Testis (tissue), 2 donors: ENCODE results near the gene ROPN1.

Source experiments
- POLR2A ChIP-seq: fragments of 450-650 bp; IDR thresholded peaks from one replicate; pipeline ENCODE4 v1.6.1; 2017; ENCODE audit warnings: antibody characterized with exemption, mild to moderate bottlenecking, moderate library complexity
- TF ChIP-seq, protein P1 (sequence below), 3 experiments: fragments of 450-650 bp in 2 of 3; fragments of 200-600 bp in 1 of 3; sonication (generic) in 1 of 3; IDR thresholded peaks; one replicate each; pipeline ENCODE4 v1.5.1; 2016 to 2019; ENCODE audit warnings: antibody characterized with exemption in 3 of 3, mild to moderate bottlenecking in 2 of 3, moderate library complexity in 1 of 3

GRCh38 chr3:124035463-124036121, 43.7 kb upstream of the ROPN1 start:
- TF ChIP-seq POLR2A = no peak
- TF ChIP-seq, protein P1, sequence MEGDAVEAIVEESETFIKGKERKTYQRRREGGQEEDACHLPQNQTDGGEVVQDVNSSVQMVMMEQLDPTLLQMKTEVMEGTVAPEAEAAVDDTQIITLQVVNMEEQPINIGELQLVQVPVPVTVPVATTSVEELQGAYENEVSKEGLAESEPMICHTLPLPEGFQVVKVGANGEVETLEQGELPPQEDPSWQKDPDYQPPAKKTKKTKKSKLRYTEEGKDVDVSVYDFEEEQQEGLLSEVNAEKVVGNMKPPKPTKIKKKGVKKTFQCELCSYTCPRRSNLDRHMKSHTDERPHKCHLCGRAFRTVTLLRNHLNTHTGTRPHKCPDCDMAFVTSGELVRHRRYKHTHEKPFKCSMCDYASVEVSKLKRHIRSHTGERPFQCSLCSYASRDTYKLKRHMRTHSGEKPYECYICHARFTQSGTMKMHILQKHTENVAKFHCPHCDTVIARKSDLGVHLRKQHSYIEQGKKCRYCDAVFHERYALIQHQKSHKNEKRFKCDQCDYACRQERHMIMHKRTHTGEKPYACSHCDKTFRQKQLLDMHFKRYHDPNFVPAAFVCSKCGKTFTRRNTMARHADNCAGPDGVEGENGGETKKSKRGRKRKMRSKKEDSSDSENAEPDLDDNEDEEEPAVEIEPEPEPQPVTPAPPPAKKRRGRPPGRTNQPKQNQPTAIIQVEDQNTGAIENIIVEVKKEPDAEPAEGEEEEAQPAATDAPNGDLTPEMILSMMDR (IDR thresholded peaks at IDR 0.05) = no peak
